Activated CD8-positive, alpha-beta T cell treated with anti-CD3 and anti-CD28 coated beads for 36 hours (primary cell): ENCODE data around the gene U2AF2. TPM values are rescaled to one million over a fixed set of nuclear protein-coding genes. Genes with fewer than 3 reads are reported as not detected.

Experiments
- ATAC-seq: fragments of 200-7000 bp; cut with Tn5 transposase; one replicate; pipeline ENCODE4 v1.10.0; 2021; ENCODE audit warnings: mild to moderate bottlenecking, moderate library complexity
- CTCF ChIA-PET: fragments of 350-600 bp; sonication (Branson Sonifier 250); formaldehyde crosslinking; loops from one replicate; lab custom pipeline; 2021; ENCODE audit warnings: antibody characterized with exemption; lab: Charles Lee
- POLR2A ChIA-PET: fragments of 350-600 bp; sonication (Branson Sonifier 250); formaldehyde crosslinking; loops from one replicate; lab custom pipeline; 2021; ENCODE audit warnings: antibody characterized with exemption; lab: Charles Lee
- DNase-seq: peaks from one replicate; pipeline ENCODE4 v3.0.0-alpha.2; 2020
- H3K27ac Mint-ChIP-seq: one replicate; pipeline ENCODE4 v1.8.0; 2021; ENCODE audit warnings: mild to moderate bottlenecking, mixed read lengths
- H3K27me3 Mint-ChIP-seq: one replicate; pipeline ENCODE4 v1.8.0; 2021; ENCODE audit warnings: mixed read lengths
- H3K36me3 Mint-ChIP-seq: one replicate; pipeline ENCODE4 v1.8.0; 2021; ENCODE audit warnings: low read depth, mixed read lengths
- H3K4me1 Mint-ChIP-seq: one replicate; pipeline ENCODE4 v1.8.0; 2021; ENCODE audit warnings: low read depth, mixed read lengths
- H3K4me3 Mint-ChIP-seq: one replicate; pipeline ENCODE4 v1.8.0; 2021; ENCODE audit warnings: mild to moderate bottlenecking, moderate library complexity, mixed read lengths
- H3K9me3 Mint-ChIP-seq: one replicate; pipeline ENCODE4 v1.8.0; 2021; ENCODE audit warnings: mixed read lengths
- intact Hi-C: fragments of 100-400 bp; cut with micrococcal nuclease; formaldehyde crosslinking; loops from one replicate; pipeline ENCODE4 v1.10.0; 2022
- total RNA-seq, 2 experiments: library from RNA; stranded (reverse); gene quantifications; one replicate each; pipeline ENCODE4 v1.2.3, GENCODE V29; 2021
- TF ChIP-seq, protein P1 (sequence below): fragments of 200-600 bp; IDR thresholded peaks from one replicate; pipeline ENCODE4 v1.8.0; 2022; ENCODE audit warnings: antibody characterized with exemption, mild to moderate bottlenecking

Gene U2AF2
- total RNA-seq, 2 experiments from 2014 or later, result 304 to 306 TPM

DNA sequence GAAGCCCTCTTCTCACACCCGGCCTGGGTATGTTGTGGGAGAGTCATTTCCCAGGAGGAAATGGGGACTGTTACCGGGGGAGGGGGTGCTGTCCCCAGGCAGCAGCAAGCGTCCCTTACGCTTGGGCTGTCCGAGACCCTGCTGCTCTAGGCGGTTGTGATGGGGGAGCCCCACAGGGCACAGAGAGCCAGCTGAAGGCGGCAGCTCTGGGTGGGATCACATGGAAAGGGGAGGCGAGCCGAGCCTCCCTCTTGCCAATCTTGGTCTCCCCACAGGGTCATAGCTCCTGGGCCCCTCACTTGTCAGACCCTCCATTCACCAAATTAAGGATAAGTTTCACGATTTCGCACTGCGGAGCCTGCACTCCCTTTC is 42.2 kb downstream of the U2AF2 start:
- CTCF ChIA-PET, result no interaction called here
- intact Hi-C loops, result no loop called here
- no peaks in the 10 kb centered on the region for H3K27me3 Mint-ChIP-seq
- DNase-seq, result no peak
- no peaks in the 10 kb centered on the region for H3K9me3 Mint-ChIP-seq
- peaks cover 16% of the 10 kb centered on the region for H3K36me3 Mint-ChIP-seq
- no peaks in the 10 kb centered on the region for H3K4me1 Mint-ChIP-seq
- H3K4me3 Mint-ChIP-seq, result no peak overlapping the region
- TF ChIP-seq, protein P1, sequence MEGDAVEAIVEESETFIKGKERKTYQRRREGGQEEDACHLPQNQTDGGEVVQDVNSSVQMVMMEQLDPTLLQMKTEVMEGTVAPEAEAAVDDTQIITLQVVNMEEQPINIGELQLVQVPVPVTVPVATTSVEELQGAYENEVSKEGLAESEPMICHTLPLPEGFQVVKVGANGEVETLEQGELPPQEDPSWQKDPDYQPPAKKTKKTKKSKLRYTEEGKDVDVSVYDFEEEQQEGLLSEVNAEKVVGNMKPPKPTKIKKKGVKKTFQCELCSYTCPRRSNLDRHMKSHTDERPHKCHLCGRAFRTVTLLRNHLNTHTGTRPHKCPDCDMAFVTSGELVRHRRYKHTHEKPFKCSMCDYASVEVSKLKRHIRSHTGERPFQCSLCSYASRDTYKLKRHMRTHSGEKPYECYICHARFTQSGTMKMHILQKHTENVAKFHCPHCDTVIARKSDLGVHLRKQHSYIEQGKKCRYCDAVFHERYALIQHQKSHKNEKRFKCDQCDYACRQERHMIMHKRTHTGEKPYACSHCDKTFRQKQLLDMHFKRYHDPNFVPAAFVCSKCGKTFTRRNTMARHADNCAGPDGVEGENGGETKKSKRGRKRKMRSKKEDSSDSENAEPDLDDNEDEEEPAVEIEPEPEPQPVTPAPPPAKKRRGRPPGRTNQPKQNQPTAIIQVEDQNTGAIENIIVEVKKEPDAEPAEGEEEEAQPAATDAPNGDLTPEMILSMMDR, result no peak
- no peak overlapping the region for H3K27ac Mint-ChIP-seq
- no peak for ATAC-seq
- POLR2A ChIA-PET, result interaction anchor here (0.6 kb wide), 1 partner anchor 29 kb away, joined by 3 read pairs; no protein-coding TSS in a partner anchor

DNA sequence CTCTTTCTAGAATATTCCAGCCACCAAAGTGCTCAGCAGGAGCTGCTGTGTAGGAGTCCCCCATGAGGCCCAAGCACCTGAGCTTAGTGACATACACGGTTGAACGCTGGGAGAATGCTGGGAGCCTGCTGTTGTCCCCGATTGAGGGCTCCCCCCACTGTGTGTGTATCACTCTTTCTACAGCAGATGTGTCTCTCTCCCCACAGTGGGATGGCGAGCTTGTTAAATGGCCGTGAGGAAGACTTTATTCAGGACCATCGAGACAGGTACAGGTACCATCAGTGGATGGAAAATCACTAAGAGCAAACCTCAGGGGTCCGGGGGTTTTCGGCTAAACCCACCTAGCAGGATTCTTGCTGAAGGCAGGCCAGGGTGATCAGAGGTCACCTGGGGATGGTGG is 42.9 kb downstream of the U2AF2 start:
- ChIA-PET CTCF (no interaction called here), POLR2A (no interaction called here)
- DNase-seq (no peak), ATAC-seq (no peak)
- no peaks in the 10 kb centered on the region for H3K4me1 Mint-ChIP-seq
- H3K4me3 Mint-ChIP-seq, result no peak overlapping the region
- TF ChIP-seq, protein P1, result no peak
- H3K27me3 Mint-ChIP-seq, result no peaks in the 10 kb centered on the region
- H3K36me3 Mint-ChIP-seq, result peaks cover 16% of the 10 kb centered on the region
- H3K9me3 Mint-ChIP-seq, result no peaks in the 10 kb centered on the region
- H3K27ac Mint-ChIP-seq, result no peak overlapping the region
- intact Hi-C loops, result no loop called here

DNA sequence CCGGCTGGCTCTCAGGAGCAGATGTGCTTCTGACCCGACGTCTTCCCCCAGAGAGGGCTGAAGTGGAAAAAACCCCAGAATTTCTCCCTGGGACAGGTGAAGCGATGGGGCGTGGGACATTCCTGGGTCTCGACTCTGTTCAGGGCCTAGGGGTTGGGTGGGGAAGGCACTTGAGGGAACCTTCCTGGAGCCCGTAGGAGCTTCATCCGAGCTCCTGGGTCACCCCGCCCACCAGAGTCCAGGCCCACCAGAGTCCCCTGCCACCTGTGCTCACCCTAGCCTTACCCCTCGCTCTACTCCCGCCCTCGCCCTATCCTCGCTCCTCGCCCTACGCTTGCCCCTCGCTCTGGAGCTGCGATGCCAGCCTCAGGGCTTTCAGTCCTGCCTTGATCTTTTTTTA is 43.4 kb downstream of the U2AF2 start:
- no peaks in the 10 kb centered on the region for H3K9me3 Mint-ChIP-seq
- no peak for DNase-seq
- H3K4me3 Mint-ChIP-seq, result no peak overlapping the region
- POLR2A ChIA-PET, result no interaction called here
- ATAC-seq, result no peak
- H3K27me3 Mint-ChIP-seq, result no peaks in the 10 kb centered on the region
- no peak overlapping the region for H3K27ac Mint-ChIP-seq
- TF ChIP-seq, protein P1, result no peak
- peaks cover 17% of the 10 kb centered on the region for H3K36me3 Mint-ChIP-seq
- CTCF ChIA-PET, result no interaction called here
- H3K4me1 Mint-ChIP-seq, result no peaks in the 10 kb centered on the region
- intact Hi-C loops, result no loop called here

DNA sequence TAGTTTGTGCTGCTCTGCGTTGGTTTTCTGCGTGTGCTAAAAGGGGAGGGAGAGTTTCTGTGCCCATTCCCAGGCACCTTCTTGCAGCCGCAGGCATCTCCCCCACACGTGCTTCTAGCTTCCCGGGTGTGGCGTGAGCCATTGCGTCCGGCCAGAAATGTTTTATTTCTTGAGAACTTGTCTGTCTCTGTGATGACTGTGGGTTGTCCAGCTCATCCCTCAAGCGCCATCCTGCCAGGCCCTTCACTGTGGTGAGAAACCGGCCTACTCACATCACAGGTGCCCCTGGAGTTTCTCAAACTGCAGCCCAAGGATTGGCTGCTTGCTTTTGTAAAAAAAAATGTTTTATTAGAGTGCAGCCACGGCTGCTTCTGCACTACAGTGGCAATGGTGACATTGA is 44.4 kb downstream of the U2AF2 start:
- H3K27me3 Mint-ChIP-seq, result no peaks in the 10 kb centered on the region
- peaks cover 2% of the 10 kb centered on the region for H3K4me1 Mint-ChIP-seq
- H3K27ac Mint-ChIP-seq, result no peak overlapping the region

DNA sequence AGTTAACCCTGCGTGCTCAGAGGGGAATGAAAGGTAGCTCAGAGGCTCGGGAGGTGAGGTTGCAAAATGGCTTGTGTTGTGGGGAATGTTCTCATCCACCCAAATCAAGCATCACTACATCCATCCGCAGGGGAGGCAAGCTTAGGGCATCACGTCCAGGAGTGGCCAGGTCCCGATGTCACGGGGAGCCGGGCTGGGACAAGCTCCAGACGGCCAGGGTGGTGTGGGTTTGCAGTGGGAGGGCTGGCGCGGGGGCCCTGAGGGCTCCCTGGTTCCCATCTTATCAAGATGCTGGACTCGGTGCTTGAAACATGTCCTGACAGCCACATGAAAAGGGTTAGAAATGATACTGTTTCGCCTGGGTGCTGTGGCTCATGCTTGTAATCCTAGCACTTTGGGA is 46.0 kb downstream of the U2AF2 start:
- ChIA-PET CTCF (no interaction called here), POLR2A (no interaction called here)
- no peak overlapping the region for H3K4me3 Mint-ChIP-seq
- peaks cover 24% of the 10 kb centered on the region for H3K36me3 Mint-ChIP-seq
- no peaks in the 10 kb centered on the region for H3K27me3 Mint-ChIP-seq
- H3K9me3 Mint-ChIP-seq, result no peaks in the 10 kb centered on the region
- H3K27ac Mint-ChIP-seq, result no peak overlapping the region
- intact Hi-C loops, result no loop called here
- no peak for DNase-seq
- TF ChIP-seq, protein P1, result no peak
- peaks cover 2% of the 10 kb centered on the region for H3K4me1 Mint-ChIP-seq
- no peak for ATAC-seq

More for the DNA sequence above, 44.4 kb downstream of the U2AF2 start:
- intact Hi-C loops, result no loop called here
- DNase-seq (no peak), ATAC-seq (no peak)
- TF ChIP-seq, protein P1, result no peak
- Mint-ChIP-seq H3K9me3 (no peaks in the 10 kb centered on the region), H3K4me3 (no peak overlapping the region), H3K36me3 (peaks cover 19% of the 10 kb centered on the region)
- POLR2A ChIA-PET, result interaction anchor here (0.7 kb wide), 1 partner anchor 175 kb away, joined by 3 read pairs; no protein-coding TSS in a partner anchor
- CTCF ChIA-PET, result no interaction called here
